Esophagus muscularis mucosa (tissue), 4 donors: ENCODE results near the gene HIVEP2.

ENCODE experiments used
- EP300 ChIP-seq: sonication (generic); formaldehyde crosslinking; IDR thresholded peaks from one replicate; pipeline ENCODE4 v1.6.1; 2017; ENCODE audit warnings: antibody characterized with exemption
- POLR2A ChIP-seq: fragments of 450-650 bp; IDR thresholded peaks from one replicate; pipeline ENCODE4 v1.6.1; 2017; ENCODE audit warnings: antibody characterized with exemption, moderate library complexity, mild to moderate bottlenecking, low read depth
- POLR2AphosphoS5 ChIP-seq, 2 donors: sonication (generic); formaldehyde crosslinking; IDR thresholded peaks; one replicate each; pipeline ENCODE4 v1.6.1; 2017; ENCODE audit warnings: antibody characterized with exemption in 2 of 2
- TF ChIP-seq, protein P1 (sequence below), 3 experiments: fragments of 200-600 bp in 2 of 3; fragments of 450-650 bp in 1 of 3; sonication (generic) in 2 of 3; IDR thresholded peaks; one replicate each; pipeline ENCODE4 v1.5.1; 2017 to 2019; ENCODE audit warnings: antibody characterized with exemption in 3 of 3, mild to moderate bottlenecking in 2 of 3, moderate library complexity in 1 of 3

DNA sequence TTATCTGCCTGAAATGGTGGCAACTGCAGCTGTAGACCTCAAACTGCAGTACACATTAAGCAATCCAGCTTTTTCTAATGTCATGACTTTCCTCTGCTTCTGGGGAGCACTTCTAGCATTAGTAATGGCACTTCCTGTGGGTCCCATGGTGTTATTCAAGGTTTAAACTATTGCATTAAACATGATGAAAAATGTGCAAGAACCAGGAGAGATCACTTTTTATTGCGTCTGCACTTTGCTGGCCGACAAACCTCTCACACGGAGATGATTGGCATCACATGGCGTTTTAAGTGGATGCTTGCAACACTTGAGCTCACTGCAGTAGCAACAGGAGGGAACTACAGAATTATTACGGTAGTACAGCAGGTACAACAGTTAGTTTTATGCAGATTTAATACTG lies 148.4 kb downstream of the HIVEP2 start:
- no peak for TF ChIP-seq POLR2A
- TF ChIP-seq, protein P1, sequence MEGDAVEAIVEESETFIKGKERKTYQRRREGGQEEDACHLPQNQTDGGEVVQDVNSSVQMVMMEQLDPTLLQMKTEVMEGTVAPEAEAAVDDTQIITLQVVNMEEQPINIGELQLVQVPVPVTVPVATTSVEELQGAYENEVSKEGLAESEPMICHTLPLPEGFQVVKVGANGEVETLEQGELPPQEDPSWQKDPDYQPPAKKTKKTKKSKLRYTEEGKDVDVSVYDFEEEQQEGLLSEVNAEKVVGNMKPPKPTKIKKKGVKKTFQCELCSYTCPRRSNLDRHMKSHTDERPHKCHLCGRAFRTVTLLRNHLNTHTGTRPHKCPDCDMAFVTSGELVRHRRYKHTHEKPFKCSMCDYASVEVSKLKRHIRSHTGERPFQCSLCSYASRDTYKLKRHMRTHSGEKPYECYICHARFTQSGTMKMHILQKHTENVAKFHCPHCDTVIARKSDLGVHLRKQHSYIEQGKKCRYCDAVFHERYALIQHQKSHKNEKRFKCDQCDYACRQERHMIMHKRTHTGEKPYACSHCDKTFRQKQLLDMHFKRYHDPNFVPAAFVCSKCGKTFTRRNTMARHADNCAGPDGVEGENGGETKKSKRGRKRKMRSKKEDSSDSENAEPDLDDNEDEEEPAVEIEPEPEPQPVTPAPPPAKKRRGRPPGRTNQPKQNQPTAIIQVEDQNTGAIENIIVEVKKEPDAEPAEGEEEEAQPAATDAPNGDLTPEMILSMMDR (IDR thresholded peaks at IDR 0.05): no peak
- TF ChIP-seq EP300: no peak
- no peak for TF ChIP-seq POLR2AphosphoS5 (IDR thresholded peaks at IDR 0.05)
